Panc1 (cell line): Measurements from ENCODE around the gene IARS1.

Experiments used
- CTCF ChIP-seq: fragments of 450-650 bp; IDR thresholded peaks from 2 replicates; pipeline ENCODE4 v1.5.1; 2017; ENCODE audit warnings: mild to moderate bottlenecking
- TCF7L2 ChIP-seq: IDR thresholded peaks from 2 replicates; pipeline ENCODE4 v1.6.1; 2011; ENCODE audit warnings: mild to moderate bottlenecking, low read depth, low read length, inconsistent platforms

GRCh38 chr9:92294297-92294676, 790 bp upstream of the IARS1 start:
- TF ChIP-seq TCF7L2 (no peak), CTCF (no peak)
